ENCODE results near the gene ATP1B1.

The ATP1B1 gene

DNA sequence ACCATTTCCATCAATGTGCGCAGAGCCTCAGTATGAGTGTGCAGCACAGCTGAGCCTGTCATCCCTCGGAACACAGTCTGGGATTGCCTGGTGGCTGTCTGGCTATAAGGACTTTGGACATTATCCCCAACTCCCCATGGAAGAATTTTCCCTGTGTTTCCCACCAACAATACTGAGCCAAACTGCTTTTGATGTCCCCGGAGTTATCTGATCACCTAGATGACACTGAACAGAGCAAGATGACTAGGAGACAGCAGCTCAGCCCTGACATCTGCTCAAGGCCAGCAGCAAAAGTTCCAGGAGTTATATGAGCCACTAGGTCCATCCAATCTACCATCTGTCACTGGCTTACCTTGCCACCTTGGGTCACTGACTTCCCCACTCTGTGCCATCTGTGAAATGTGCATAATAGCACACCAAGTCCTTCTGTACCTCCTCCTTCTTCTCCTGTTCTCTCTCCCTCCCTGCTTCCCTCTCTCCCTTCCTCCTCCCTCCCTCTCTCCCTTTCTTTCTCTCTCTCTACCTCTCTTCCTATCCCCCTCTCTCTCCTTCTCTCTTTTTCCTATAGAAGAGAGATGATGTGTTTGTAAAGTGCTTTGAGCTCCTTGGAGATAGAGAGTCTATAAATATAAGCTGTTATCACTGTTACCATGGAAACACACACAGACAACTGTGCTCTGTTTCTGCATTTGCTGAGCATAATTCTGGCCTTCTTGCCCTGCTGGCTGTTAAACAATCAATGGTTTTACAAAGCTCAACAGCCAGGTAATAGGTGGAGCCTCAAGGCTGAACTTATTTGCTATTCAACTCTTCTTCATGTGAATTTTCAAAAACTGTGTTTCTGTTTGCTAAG, 19.7 kb upstream of the ATP1B1 start:
- no peak for DNase-seq (ENCODE audit: low read depth)
- TF ChIP-seq, protein P1, sequence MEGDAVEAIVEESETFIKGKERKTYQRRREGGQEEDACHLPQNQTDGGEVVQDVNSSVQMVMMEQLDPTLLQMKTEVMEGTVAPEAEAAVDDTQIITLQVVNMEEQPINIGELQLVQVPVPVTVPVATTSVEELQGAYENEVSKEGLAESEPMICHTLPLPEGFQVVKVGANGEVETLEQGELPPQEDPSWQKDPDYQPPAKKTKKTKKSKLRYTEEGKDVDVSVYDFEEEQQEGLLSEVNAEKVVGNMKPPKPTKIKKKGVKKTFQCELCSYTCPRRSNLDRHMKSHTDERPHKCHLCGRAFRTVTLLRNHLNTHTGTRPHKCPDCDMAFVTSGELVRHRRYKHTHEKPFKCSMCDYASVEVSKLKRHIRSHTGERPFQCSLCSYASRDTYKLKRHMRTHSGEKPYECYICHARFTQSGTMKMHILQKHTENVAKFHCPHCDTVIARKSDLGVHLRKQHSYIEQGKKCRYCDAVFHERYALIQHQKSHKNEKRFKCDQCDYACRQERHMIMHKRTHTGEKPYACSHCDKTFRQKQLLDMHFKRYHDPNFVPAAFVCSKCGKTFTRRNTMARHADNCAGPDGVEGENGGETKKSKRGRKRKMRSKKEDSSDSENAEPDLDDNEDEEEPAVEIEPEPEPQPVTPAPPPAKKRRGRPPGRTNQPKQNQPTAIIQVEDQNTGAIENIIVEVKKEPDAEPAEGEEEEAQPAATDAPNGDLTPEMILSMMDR (IDR thresholded peaks at IDR 0.05; ENCODE audit: low read depth, low read length, missing control alignments) = no peak

DNA sequence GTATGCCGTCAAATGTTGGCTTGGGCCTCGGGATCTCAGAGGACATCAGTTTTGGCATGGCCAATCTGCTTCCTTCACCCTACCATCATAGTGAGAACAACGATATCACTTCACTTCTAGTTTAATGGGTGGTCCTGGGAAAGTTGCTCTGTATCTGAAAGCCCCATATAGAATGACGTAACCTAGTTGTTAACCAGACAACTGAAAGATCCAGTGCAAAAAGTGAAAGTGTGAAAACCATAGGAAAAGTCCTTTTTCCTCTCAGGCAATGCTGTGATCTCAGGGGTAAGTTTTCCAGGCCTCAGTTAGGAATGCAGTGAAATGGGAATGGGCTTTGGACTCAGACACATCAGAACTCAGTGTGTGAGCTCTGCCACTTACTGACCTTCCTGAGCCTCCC, 18.6 kb upstream of the ATP1B1 start:
- no peak for DNase-seq (ENCODE audit: low read depth)
- H3K4me3 ChIP-seq (ENCODE audit: low read depth, low read length) = no peak overlapping the region
- TF ChIP-seq, protein P1 (IDR thresholded peaks at IDR 0.05; ENCODE audit: low read depth, low read length, missing control alignments) = no peak

More for the DNA sequence above, 19.7 kb upstream of the ATP1B1 start:
- no peak overlapping the region for H3K4me3 ChIP-seq (ENCODE audit: low read depth, low read length)

DNA sequence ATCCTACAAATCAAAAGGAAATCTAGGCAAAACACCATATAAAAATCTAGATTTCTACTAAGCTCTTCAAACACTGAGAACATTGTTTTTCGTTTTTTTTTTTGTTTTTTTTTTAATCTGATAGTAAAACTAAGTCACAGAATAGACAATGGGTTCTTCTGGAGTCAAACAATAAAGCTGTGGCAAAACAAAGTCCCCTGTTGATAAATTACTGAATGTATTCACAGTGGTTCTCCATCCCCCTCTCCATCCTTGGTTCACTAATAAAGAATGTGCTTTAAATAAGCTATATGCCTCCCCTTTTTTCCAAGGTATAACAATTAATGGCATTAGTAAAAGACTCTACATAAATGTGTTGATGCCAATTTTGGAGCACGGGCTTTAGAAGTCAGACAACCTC, 16.7 kb upstream of the ATP1B1 start:
- no peak overlapping the region for H3K4me3 ChIP-seq (ENCODE audit: low read depth, low read length)
- TF ChIP-seq, protein P1 (IDR thresholded peaks at IDR 0.05; ENCODE audit: low read depth, low read length, missing control alignments) = no peak
- no peak for DNase-seq (ENCODE audit: low read depth)

DNA sequence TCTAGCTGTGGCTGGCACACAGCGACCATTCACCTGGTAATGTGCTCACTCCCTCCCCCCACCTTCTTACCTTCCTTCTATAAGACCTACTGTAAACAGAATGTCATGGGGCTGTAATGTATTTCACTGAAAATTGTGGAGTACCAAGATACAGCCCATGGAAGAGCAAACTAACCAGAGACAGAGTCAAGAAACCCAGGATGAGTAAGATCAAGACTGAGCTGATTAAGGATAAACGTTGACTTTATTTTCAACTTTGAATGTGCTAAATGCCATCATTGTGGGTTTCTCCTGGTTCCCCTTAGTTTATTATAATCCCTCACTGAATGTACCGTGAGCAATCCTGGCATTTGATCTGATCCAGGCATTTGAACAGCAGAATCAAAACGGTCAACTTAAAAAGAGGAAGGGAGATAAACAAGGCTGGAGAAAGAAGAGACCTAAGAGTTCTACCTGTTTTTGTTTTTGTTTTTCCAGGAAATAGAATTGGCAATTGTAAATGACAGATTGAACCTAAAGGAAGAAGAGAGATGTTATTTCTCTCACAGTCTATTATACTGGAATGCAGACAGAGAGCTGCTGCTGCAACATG, 16.1 kb upstream of the ATP1B1 start:
- TF ChIP-seq, protein P1 (IDR thresholded peaks at IDR 0.05; ENCODE audit: low read depth, low read length, missing control alignments) = no peak
- H3K4me3 ChIP-seq (ENCODE audit: low read depth, low read length) = no peak overlapping the region

DNA sequence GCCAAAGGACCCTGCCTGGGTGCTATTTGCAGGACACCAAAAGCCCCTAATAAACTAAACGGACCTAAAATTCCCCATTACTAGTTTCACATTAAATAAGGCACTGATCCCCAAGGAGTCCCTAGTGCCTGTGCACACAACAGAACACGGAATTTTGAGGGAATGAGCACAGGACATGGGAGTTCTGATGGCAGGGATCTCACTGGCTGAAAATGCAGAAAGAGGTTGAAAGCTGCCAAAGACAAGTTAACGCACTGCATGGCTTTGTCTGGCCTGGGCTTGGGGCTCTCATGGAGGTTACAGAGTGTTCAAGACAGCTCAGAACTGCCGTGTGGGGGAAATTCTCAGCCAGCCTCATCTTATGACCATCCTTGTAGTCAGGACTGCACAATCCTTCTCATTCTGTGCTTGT, 15.6 kb upstream of the ATP1B1 start:
- DNase-seq (ENCODE audit: low read depth) = no peak
- TF ChIP-seq, protein P1 (IDR thresholded peaks at IDR 0.05; ENCODE audit: low read depth, low read length, missing control alignments) = no peak
- no peak overlapping the region for H3K4me3 ChIP-seq (ENCODE audit: low read depth, low read length)

More for the DNA sequence above, 16.1 kb upstream of the ATP1B1 start:
- DNase-seq (ENCODE audit: low read depth) = no peak

DNA sequence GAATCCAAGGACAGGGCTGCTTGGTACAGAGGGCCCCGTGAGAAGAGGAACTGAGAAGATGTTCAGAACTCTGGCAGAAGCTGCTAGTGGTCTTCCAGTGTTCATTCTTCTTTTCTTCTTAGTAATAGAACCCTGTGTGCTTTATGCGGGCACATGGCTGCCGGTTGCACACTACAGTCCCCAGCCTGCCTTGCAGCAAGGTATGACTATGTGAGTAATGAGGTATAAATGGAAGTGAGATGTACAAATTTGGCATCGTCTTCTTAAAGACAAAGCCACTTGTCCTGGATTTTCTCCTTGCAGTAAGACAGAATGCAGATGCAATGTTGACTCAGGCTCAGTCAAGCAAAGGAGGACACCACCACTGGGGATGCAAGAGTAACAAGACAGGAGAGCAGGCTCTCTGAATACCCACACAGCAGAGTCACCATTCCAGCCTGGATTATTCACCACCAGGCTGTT, 15.0 kb upstream of the ATP1B1 start:
- TF ChIP-seq, protein P1 (IDR thresholded peaks at IDR 0.05; ENCODE audit: low read depth, low read length, missing control alignments) = no peak
- DNase-seq (ENCODE audit: low read depth) = no peak
- H3K4me3 ChIP-seq (ENCODE audit: low read depth, low read length) = no peak overlapping the region

All from GM12864 (cell line).